GM23248 (cell line): ENCODE results near the gene FOXO1.

ENCODE experiments used
- EZH2 ChIP-seq: fragments of 200-600 bp; sonication (generic); IDR thresholded peaks from 2 replicates; pipeline ENCODE4 v1.6.1; 2018; ENCODE audit warnings: antibody characterized with exemption, mild to moderate bottlenecking; ENCODE audit not compliant: insufficient read depth, poor library complexity, severe bottlenecking
- EZH2phosphoT487 ChIP-seq: fragments of 200-600 bp; sonication (generic); IDR thresholded peaks from 2 replicates; pipeline ENCODE4 v1.6.1; 2018; ENCODE audit warnings: antibody characterized with exemption, moderate library complexity, mild to moderate bottlenecking, low read depth; ENCODE audit not compliant: insufficient read depth

DNA sequence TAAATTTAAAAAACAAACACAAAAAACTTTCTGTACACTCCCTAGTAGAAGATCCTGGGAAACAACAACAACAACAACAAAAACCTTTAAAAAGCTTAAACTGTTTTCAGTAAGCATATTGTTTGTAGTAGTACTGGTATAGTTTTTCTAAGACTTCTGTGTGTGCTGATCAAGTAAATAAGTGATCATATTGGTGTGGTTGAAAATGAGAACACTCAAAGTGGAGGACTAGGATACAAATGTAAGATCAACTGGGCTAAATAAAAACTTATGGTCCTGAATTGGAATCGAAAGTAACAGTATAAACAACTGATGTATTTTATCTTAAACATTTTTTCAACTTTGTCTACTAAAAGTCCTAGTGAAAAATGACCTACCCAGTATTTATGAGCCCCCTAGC lies 135.5 kb downstream of the FOXO1 start:
- TF ChIP-seq EZH2phosphoT487 (no peak), EZH2 (no peak)
